Neuronal stem cell (in vitro differentiated cells): ENCODE data around the gene ALG6. TPM values are rescaled to one million over a fixed set of nuclear protein-coding genes. Genes with fewer than 3 reads are reported as not detected.

Source experiments
- DNase-seq: peaks from one replicate; pipeline ENCODE4 v3.0.0-alpha.2; 2013; ENCODE audit warnings: low spot score
- H2AFZ ChIP-seq: one replicate; pipeline ENCODE4 v1.6.1; 2013; ENCODE audit warnings: mild to moderate bottlenecking, low read length, inconsistent platforms
- H2AK5ac ChIP-seq: 2 replicates; pipeline ENCODE4 v1.6.1; 2013; ENCODE audit warnings: low read depth, mild to moderate bottlenecking, inconsistent platforms, low read length, moderate library complexity, mixed read lengths
- H2BK120ac ChIP-seq: 2 replicates; pipeline ENCODE4 v1.6.1; 2013; ENCODE audit warnings: low read depth, mild to moderate bottlenecking, inconsistent platforms, low read length, moderate library complexity, mixed read lengths
- H2BK12ac ChIP-seq: one replicate; pipeline ENCODE4 v1.6.1; 2013; ENCODE audit warnings: low read length, inconsistent platforms
- H2BK15ac ChIP-seq: 2 replicates; pipeline ENCODE4 v1.6.1; 2013; ENCODE audit warnings: mild to moderate bottlenecking, low read length, inconsistent platforms, mixed read lengths
- H2BK5ac ChIP-seq: one replicate; pipeline ENCODE4 v1.6.1; 2013; ENCODE audit warnings: inconsistent platforms, mild to moderate bottlenecking, low read length, moderate library complexity
- H3K14ac ChIP-seq: one replicate; pipeline ENCODE4 v1.6.1; 2013; ENCODE audit warnings: low read length, inconsistent platforms
- H3K18ac ChIP-seq: 2 replicates; pipeline ENCODE4 v1.6.1; 2013; ENCODE audit warnings: low read length, inconsistent platforms
- H3K23ac ChIP-seq: 2 replicates; pipeline ENCODE4 v1.6.1; 2013; ENCODE audit warnings: low read depth, mild to moderate bottlenecking, mixed read lengths, low read length, inconsistent platforms; ENCODE audit not compliant: poor library complexity
- H3K27ac ChIP-seq: replicated peaks from 3 replicates; pipeline ENCODE4 v1.5.1; 2013; ENCODE audit warnings: low read length, inconsistent platforms
- H3K27me3 ChIP-seq, 3 experiments: 2 replicates each; pipeline ENCODE4 v1.6.1; 2013; ENCODE audit warnings: low read length in 3 of 3, mild to moderate bottlenecking in 2 of 3, inconsistent platforms in 1 of 3, low read depth in 1 of 3, mixed read lengths in 1 of 3, moderate library complexity in 1 of 3; ENCODE audit not compliant: control insufficient read depth in 3 of 3, insufficient read depth in 3 of 3
- H3K36me3 ChIP-seq, 2 donors: replicated peaks in 1 of 2; 2 replicates each; pipeline ENCODE4 v1.6.1; 2013; ENCODE audit warnings: low read length in 2 of 2; ENCODE audit not compliant: control insufficient read depth in 2 of 2, insufficient read depth in 2 of 2
- H3K4ac ChIP-seq: 2 replicates; pipeline ENCODE4 v1.6.1; 2013; ENCODE audit warnings: inconsistent platforms, mild to moderate bottlenecking, low read length, moderate library complexity
- H3K4me1 ChIP-seq, 2 donors: 1 replicate in 1 of 2; 2 replicates in 1 of 2; pipeline ENCODE4 v1.6.1; 2013; ENCODE audit warnings: low read length in 2 of 2, low read depth in 1 of 2; ENCODE audit not compliant: control insufficient read depth in 2 of 2, insufficient read depth in 1 of 2
- H3K4me2 ChIP-seq: one replicate; pipeline ENCODE4 v1.6.1; 2013; ENCODE audit warnings: mild to moderate bottlenecking, low read length, inconsistent platforms; ENCODE audit not compliant: insufficient read depth, poor library complexity, severe bottlenecking
- H3K4me3 ChIP-seq, 2 donors: 2 replicates each; pipeline ENCODE4 v1.5.1; 2013; ENCODE audit warnings: low read length in 2 of 2, mild to moderate bottlenecking in 2 of 2, inconsistent platforms in 1 of 2, moderate library complexity in 1 of 2
- H3K79me1 ChIP-seq: one replicate; pipeline ENCODE4 v1.6.1; 2013; ENCODE audit warnings: low read depth, mild to moderate bottlenecking, inconsistent platforms, low read length, moderate library complexity
- H3K9ac ChIP-seq: one replicate; pipeline ENCODE4 v1.6.1; 2013; ENCODE audit warnings: mild to moderate bottlenecking, low read depth, low read length, inconsistent platforms; ENCODE audit not compliant: poor library complexity
- H3K9me3 ChIP-seq, 2 donors: replicated peaks in 1 of 2; 2 replicates each; pipeline versions ENCODE3 to v1.6.1; 2013; ENCODE audit warnings: low read length in 2 of 2, mild to moderate bottlenecking in 2 of 2, inconsistent platforms in 1 of 2, low read depth in 1 of 2, mixed read lengths in 1 of 2, moderate library complexity in 1 of 2; ENCODE audit not compliant: control insufficient read depth in 2 of 2, insufficient read depth in 1 of 2
- H4K8ac ChIP-seq: one replicate; pipeline ENCODE4 v1.6.1; 2013; ENCODE audit warnings: low read depth, mild to moderate bottlenecking, inconsistent platforms, low read length, moderate library complexity
- H4K91ac ChIP-seq: one replicate; pipeline ENCODE4 v1.6.1; 2013; ENCODE audit warnings: low read length, low read depth, mild to moderate bottlenecking, inconsistent platforms; ENCODE audit not compliant: poor library complexity
- whole genome bisulfite sequencing, 2 donors: extraction: QIAGEN DNeasy Blood & Tissue Kit; methylation state at CpG; one replicate each; pipeline ENCODE4 v1.1.7; 2013; ENCODE audit warnings: missing lambda C conversion rate in 2 of 2, mixed read lengths in 1 of 2; ENCODE audit not compliant: insufficient read length in 2 of 2, insufficient replicate concordance in 1 of 2; ENCODE audit errors: extremely low coverage in 2 of 2; 5-methylcytosine and 5-hydroxymethylcytosine counted together
- polyA plus RNA-seq, 2 experiments: library from polyadenylated mRNA; stranded (reverse); fragments of 200-250 nt; gene quantifications; one replicate each; pipeline ENCODE4 v1.2.3, GENCODE V29; 2013

Gene ALG6
- 10.4 TPM for polyA plus RNA-seq (2013, experiment 1 of 2)
- polyA plus RNA-seq (2013, experiment 2 of 2), result 10.5 TPM

DNA sequence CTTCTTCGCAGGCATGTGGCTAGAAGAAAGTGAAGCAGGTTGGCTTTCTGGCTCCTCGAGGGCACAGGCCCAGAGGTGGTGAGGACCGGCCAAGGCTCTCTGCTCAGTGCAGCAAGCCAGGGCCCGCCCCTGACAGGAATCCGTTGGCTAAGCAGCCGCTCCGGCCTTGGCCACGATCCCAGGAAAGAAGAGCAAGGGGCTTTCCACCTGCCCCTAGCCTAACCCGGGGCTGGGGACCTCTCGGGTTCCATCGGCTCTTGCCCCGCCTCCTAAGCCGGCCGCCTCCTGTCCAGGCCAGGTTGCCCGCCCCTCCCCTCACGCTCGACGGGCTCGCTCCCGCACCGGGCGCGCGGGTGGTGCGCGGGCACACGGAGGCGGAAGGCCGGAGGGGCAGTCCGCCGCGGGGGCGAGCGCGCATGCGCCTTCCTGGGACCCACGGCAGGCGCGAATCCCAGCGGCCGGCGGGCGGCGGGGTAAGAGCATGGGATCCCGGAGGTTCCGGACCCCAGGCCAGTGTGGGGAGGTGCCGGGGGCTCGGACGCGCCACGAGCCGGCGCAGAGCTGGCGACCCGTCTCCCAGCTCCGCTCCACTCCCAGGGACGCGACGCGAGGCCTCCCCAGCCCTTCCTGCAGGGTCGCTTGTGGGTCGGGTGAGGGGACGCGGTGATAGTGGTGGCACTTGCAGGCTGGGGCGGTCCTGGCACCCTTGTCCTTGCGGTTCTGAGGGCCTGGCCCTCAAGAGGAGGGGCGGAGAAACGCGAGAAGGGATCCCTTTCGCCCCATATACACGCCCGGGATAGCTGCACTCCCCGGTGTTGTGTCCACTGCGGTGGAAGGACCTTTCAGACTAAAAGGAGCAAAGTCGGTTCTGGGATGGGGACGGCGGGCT lies at the start of gene ALG6:
TSS of gene ALG6 (plus strand) at position 413 of the 889 bp plus-strand sequence. CDS start 3,351 bp downstream, outside the sequence.
- H2BK12ac ChIP-seq, result no peak within 1 kb of the TSS
- peak; percentile 96 for DNase-seq
- H3K4me2 ChIP-seq, result peak within 1 kb of the TSS; percentile 80
- peak within 1 kb of the TSS; percentile 87 for H2BK15ac ChIP-seq
- peaks cover 0 to 3% (median 3%) of the 10 kb centered on the region in 3 experiments for H3K27me3 ChIP-seq
- peak within 1 kb of the TSS; percentile 97 for H3K23ac ChIP-seq
- H2BK120ac ChIP-seq, result no peak within 1 kb of the TSS
- H2AK5ac ChIP-seq, result no peak within 1 kb of the TSS
- H3K9ac ChIP-seq, result peak within 1 kb of the TSS; percentile 99
- H2BK5ac ChIP-seq, result peak within 1 kb of the TSS; percentile 98
- peak within 1 kb of the TSS; percentile 100 for H3K18ac ChIP-seq
- peaks cover 0 to 3% of the 10 kb centered on the region in 2 donors for H3K9me3 ChIP-seq
- no peaks in the 10 kb centered on the region for H3K79me1 ChIP-seq
- H3K4me3 ChIP-seq, result peak within 1 kb of the TSS; percentile 96 to 97
- peak within 1 kb of the TSS; percentile 99 for H3K14ac ChIP-seq
- peak within 1 kb of the TSS; percentile 52 for H4K8ac ChIP-seq
- H3K4me1 ChIP-seq, result peaks cover 4 to 7% of the 10 kb centered on the region in 2 donors
- H4K91ac ChIP-seq, result peak within 1 kb of the TSS; percentile 100
- H3K36me3 ChIP-seq, result peaks cover 0 to 21% of the 10 kb centered on the region in 2 donors
- peak within 1 kb of the TSS; percentile 100 for H2AFZ ChIP-seq
- H3K4ac ChIP-seq, result peak within 1 kb of the TSS; percentile 10
- peak within 1 kb of the TSS; percentile 61 for H3K27ac ChIP-seq
- no CpG with 5 or more reads among the region's 77 CpGs for WGBS, 2 donors

- Histone ChIP-seq H3K36me3 (no peaks in the 10 kb centered on the region), H4K8ac (no peak overlapping the region), H3K9ac (no peak overlapping the region), H2AFZ (peak overlapping the region; percentile 78), H3K27me3 (peaks cover 44 to 94% (median 71%) of the 10 kb centered on the region in 3 experiments), H2BK5ac (no peak overlapping the region), H3K18ac (no peak overlapping the region), H3K79me1 (no peaks in the 10 kb centered on the region), H3K27ac (no peak overlapping the region), H3K4me1 (peaks cover 0 to 2% of the 10 kb centered on the region in 2 donors), H3K14ac (no peak overlapping the region), H2BK12ac (no peak overlapping the region), H3K23ac (no peak overlapping the region), H3K4me2 (peak overlapping the region; percentile 82), H2AK5ac (no peak overlapping the region), H3K4me3 (peak overlapping the region; percentile 15 to 16), H4K91ac (no peak overlapping the region), H2BK15ac (no peak overlapping the region), H3K4ac (no peak overlapping the region), H2BK120ac (no peak overlapping the region), H3K9me3 (peaks cover 0 to 3% of the 10 kb centered on the region in 2 donors)
- no CpG with 5 or more reads among the region's 14 CpGs for WGBS, 2 donors
- DNase-seq, result no peak
Measured at GRCh38 chr1:63317817-63318152, 49.6 kb upstream of the ALG6 start.

DNA sequence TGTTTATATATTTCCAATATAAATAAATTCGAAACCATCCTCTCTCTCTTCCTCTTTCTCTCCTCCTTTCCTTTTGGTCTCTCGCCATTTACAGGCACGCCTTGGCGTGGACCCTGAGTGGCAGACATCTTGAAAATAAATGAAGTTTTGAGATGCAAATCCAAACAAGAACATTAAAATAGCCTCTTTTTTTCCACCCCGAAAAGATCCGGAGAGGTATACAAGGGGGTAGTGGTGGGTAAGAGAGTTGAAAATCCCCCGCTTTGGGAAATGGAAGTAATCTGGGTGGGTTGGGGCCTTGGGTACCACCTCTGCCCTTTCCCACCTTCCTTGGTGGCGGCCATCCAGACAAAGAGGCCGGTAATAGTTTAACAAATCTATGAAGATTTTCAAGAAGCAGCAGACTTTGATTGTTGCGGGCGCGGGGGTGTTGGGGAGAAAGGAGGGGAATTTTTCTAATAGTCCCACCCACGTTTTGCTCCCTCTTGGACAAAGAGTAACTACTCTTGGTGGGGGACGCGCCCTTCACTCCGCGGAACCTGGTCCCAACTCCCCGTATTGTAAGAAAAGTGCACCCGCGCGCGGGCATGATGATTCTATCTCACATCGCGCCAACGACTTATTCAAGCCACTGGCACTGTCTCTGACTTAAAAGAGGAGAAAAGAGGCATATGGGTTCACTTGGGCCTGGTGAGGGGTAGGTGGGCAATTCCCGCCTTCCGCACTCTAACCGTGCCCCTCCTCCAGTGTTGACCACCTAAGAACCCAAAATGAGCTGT lies 49.0 kb upstream of the ALG6 start:
- no peak overlapping the region for H3K23ac ChIP-seq
- H2BK15ac ChIP-seq, result no peak overlapping the region
- no peak overlapping the region for H2AK5ac ChIP-seq
- no peak overlapping the region for H2BK5ac ChIP-seq
- no peak overlapping the region for H3K18ac ChIP-seq
- H3K9me3 ChIP-seq, result peaks cover 0 to 3% of the 10 kb centered on the region in 2 donors
- peaks cover 49 to 98% (median 75%) of the 10 kb centered on the region in 3 experiments for H3K27me3 ChIP-seq
- H3K27ac ChIP-seq, result no peak overlapping the region
- H4K91ac ChIP-seq, result no peak overlapping the region
- peaks cover 0 to 2% of the 10 kb centered on the region in 2 donors for H3K4me1 ChIP-seq
- WGBS, 2 donors, result no CpG with 5 or more reads among the region's 28 CpGs
- DNase-seq, result no peak
- no peak overlapping the region for H2AFZ ChIP-seq
- no peaks in the 10 kb centered on the region for H3K36me3 ChIP-seq
- no peaks in the 10 kb centered on the region for H3K79me1 ChIP-seq
- H3K4me3 ChIP-seq, result no peak overlapping the region
- no peak overlapping the region for H3K9ac ChIP-seq
- H3K14ac ChIP-seq, result no peak overlapping the region
- no peak overlapping the region for H3K4me2 ChIP-seq
- H2BK12ac ChIP-seq, result no peak overlapping the region
- H2BK120ac ChIP-seq, result no peak overlapping the region
- no peak overlapping the region for H3K4ac ChIP-seq
- no peak overlapping the region for H4K8ac ChIP-seq
